HL-60 (cell line): ENCODE measurements around the gene PHC2.

Source experiments
- CTCF ChIP-seq: IDR thresholded peaks from one replicate; pipeline ENCODE4 v1.5.1; 2011; ENCODE audit warnings: low read length, control low read depth, inconsistent platforms; ENCODE audit not compliant: insufficient read depth
- GABPA ChIP-seq: IDR thresholded peaks from 2 replicates; pipeline ENCODE4 v1.6.1; 2012; ENCODE audit warnings: low read depth

DNA sequence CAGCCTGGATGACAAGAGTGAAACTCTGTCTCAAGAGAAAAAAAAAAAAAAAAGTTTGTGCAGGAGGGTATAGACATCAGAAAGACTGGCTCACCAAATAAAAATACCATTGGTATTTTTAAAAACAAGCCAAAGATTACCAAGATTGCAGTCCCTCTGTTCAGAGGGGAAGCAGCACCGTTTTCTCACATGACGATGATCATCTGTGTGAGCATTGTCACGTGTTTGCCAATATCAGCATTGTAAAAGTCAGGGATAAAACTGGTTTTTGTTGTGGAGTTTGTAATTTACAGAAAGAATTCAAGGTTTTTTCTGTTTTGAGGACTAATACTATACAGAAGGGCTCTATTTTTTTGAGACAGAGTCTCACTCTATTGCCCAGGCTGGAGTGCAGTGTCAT, 148.1 kb downstream of the PHC2 start:
- TF ChIP-seq CTCF (no peak), GABPA (no peak)
